Transverse colon (tissue), 3 donors: ENCODE measurements around the gene DDX42.

Source experiments
- POLR2A ChIP-seq: fragments of 450-650 bp; IDR thresholded peaks from one replicate; pipeline ENCODE4 v1.6.1; 2016; ENCODE audit warnings: antibody characterized with exemption, mild to moderate bottlenecking, moderate library complexity
- TF ChIP-seq, protein P1 (sequence below), 5 experiments: fragments of 200-600 bp in 3 of 5; fragments of 450-650 bp in 2 of 5; sonication (generic) in 3 of 5; IDR thresholded peaks; 1 replicate in 2 of 5; 2 replicates in 3 of 5; pipeline ENCODE4 v1.5.1; 2016 to 2017; ENCODE audit warnings: antibody characterized with exemption in 5 of 5, inconsistent platforms in 3 of 5, mild to moderate bottlenecking in 2 of 5, moderate library complexity in 1 of 5

DNA sequence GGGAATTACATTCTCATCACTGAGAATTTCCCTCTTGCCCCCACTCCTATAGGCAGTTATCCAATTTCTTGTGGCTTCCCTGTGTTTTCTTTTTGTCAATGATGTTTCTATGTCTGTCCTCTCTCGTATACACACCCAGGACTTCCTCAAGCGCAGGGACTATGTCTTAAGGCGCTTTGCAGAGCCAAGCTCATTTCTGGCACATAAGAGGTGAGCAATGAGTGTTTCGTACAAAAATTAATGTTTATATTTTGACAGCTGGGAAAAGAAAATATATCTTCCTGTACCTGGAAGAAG, 947 bp downstream of the DDX42 start:
- TF ChIP-seq, protein P1, sequence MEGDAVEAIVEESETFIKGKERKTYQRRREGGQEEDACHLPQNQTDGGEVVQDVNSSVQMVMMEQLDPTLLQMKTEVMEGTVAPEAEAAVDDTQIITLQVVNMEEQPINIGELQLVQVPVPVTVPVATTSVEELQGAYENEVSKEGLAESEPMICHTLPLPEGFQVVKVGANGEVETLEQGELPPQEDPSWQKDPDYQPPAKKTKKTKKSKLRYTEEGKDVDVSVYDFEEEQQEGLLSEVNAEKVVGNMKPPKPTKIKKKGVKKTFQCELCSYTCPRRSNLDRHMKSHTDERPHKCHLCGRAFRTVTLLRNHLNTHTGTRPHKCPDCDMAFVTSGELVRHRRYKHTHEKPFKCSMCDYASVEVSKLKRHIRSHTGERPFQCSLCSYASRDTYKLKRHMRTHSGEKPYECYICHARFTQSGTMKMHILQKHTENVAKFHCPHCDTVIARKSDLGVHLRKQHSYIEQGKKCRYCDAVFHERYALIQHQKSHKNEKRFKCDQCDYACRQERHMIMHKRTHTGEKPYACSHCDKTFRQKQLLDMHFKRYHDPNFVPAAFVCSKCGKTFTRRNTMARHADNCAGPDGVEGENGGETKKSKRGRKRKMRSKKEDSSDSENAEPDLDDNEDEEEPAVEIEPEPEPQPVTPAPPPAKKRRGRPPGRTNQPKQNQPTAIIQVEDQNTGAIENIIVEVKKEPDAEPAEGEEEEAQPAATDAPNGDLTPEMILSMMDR (IDR thresholded peaks at IDR 0.05) = no peak
- TF ChIP-seq POLR2A = no peak
